Inflammatory macrophage treated with lipopolysaccharide for 4 hours (primary cell): Measurements from ENCODE around the gene EIF1AD.

Experiments used
- DNase-seq: peaks from one replicate; pipeline ENCODE4 v3.0.0-alpha.2; 2020

Gene EIF1AD

DNA sequence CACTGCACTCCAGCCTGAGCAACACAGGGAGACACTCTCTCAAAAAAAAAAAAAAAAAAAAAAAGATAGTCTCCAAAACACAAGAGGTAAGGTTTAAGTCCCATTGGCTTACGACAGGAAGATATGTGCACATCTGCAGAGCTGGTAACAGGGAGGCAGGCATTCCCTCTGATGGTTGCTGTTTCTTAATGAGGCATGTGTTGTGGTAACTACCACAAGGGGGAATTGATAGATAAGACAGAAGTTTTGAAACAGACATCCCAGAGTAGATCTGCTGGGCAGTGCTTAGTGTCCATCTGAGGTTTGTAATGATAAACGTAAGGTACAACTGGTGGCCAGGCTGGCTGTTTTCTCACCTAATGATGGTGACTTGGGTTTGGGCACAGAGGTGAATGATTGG is 4.7 kb downstream of the EIF1AD start:
- no peak for DNase-seq

- DNase-seq = no peak
Measured at GRCh38 chr11:65992056-65992455, 9.9 kb downstream of the EIF1AD start.

DNA sequence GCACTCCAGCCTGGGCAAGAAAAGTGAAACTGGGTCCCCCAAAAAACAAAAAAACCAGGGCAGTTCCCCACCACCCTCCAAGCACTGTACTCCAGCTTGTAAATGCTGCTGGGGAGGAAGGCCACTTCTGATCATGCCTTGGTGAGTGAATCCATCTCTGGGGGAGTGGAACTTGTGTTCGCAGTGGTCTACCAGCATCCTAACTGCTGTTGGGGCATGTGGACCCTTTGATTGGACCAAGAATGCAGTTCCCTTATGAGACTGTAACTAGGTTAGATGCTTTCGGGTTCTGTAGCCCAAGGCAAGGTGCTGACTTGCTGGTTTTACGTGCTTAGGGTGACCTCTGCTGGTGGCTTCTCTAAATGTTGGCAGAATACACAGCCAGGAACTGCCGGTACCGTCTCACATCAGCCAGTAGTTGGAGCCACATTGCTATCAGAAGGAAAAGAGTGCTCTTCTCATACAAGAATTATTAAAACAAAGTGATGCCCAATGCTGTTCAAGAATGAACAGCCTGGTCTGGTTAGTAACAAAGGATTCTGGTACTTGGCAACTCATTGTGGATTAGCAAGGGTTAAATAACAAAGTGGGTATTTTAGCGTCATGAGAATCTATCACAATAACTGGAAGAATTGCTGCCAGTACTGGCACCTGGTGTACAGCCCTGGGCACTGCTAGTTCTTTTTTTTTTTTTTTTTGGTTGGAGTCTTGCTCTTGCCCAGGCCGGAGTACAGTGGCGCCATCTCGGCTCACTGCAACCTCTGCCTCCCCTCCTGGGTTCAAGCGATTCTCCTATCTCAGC is 13.0 kb downstream of the EIF1AD start:
- DNase-seq = peak; percentile 94

- no peak for DNase-seq
Measured at GRCh38 chr11:65987336-65987735, 14.6 kb downstream of the EIF1AD start.

- no peak for DNase-seq
Measured at GRCh38 chr11:65983589-65983987, 18.4 kb downstream of the EIF1AD start.

- DNase-seq = no peak
Measured at GRCh38 chr11:65982824-65983588, 19.0 kb downstream of the EIF1AD start.

- no peak for DNase-seq
Measured at GRCh38 chr11:65981972-65982823, 19.8 kb downstream of the EIF1AD start.

DNA sequence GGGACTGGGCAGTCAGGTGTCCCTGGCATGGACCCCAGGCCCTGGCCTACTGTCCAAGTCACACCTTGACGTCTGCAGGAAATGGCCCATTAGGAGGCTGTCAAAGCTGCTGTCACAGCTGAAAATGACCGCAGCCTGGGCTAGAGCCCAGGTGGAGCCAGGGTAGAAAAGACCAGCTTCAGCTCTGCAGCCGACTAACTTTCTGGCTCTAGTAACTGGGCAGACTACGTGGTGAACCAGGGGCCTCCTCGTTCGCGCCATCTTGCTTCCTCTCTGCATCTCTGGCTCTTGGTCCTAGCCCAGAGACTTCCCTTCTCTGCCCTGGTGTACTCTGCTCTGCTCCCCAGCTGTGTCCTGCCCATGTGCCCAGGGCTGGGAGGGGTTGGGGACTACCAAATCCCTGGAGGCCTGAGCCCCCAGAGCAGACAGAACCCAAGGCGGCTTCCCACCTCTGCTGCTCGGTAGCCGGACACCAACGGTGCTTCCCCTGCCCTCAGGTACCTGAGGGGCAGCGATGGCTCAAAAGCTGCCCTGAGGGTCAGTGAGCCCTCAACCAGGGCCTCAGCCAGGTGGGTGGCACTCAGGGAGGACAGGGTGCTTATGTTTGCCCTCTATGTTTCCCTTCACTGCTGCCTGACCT is 20.7 kb downstream of the EIF1AD start:
- no peak for DNase-seq

- DNase-seq = no peak
Measured at GRCh38 chr11:65979261-65979759, 22.6 kb downstream of the EIF1AD start.

GRCh38 chr11:65978391-65979238 is 23.3 kb downstream of the EIF1AD start:
- DNase-seq = no peak

GRCh38 chr11:65977621-65978390 is 24.2 kb downstream of the EIF1AD start:
- no peak for DNase-seq

GRCh38 chr11:65976216-65977176 is 25.5 kb downstream of the EIF1AD start:
- DNase-seq = no peak

DNA sequence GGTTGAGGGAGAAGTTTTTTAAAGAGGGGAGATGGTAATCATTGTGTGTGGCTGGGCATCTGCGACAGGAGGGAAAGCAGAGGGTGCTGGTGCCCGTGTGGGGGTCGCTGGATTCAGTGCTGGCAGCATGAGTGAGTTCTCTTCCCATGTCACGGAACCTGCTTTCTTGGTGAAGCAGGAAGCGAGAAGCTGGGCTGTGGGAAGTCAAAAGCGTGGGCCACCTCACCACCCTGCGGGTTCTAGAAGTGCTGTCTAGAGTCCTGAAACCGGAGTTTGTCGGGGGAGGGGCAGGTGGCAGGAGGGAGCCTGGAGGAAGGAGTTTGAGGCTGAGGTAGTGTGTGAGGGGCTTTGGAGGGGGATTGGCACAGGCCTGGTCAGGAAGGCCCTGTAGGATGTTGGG is 26.2 kb downstream of the EIF1AD start:
- DNase-seq = no peak

DNA sequence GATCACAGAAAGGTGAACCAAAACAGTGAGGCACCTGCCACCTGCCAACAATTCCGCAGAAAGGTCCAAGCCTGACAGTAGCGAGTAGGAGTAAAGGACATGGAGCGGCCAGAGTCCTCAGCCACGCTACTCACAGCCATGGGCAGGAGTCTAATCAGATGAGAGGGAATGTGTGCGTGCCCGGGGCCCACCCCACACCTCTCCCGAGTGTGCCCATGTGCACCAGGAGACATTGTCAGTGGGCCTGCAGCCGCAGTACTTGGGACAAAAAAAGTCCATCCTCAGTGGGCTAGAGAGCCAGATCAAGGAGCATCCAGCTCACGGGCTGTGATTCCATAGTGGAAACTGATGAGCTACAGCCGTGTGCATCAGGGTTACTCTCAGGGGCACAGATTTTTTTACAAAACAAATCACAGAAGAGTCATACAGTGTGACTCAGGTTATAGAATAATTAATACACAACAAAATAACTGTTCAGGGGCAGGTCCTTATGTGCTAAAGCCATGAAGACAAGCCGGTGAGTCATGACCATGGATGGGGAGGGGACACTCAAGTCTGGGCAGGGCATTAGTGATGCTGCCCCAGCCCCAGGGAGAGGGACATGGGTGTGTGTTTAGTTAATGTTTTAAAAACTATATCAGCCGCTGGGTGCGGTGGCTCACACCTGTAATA is 28.4 kb downstream of the EIF1AD start:
- DNase-seq = no peak

GRCh38 chr11:65972116-65972515 is 29.8 kb downstream of the EIF1AD start:
- no peak for DNase-seq

- peak; percentile 77 for DNase-seq
Measured at GRCh38 chr11:65968600-65969482, 33.1 kb downstream of the EIF1AD start.

GRCh38 chr11:65967329-65967934 is 34.5 kb downstream of the EIF1AD start:
- no peak for DNase-seq
